Astrocyte of the cerebellum (primary cell): ENCODE results near the gene ZNF28.
"Not testable (repeated sequence)": the region's sequence is repeated elsewhere in the genome, so short reads cannot be mapped to it uniquely, and the experiment has no call there.

Source experiments
- DNase-seq: peaks from one replicate; pipeline ENCODE4 v3.0.0-alpha.2; 2011; ENCODE audit warnings: low read depth
- H3K4me3 ChIP-seq: 2 replicates; pipeline ENCODE4 v1.5.1; 2011; ENCODE audit warnings: mild to moderate bottlenecking, low read depth, low read length, moderate library complexity
- in situ Hi-C: cut with HindIII; loops from 2 replicates; pipeline ENCODE4 v1.10.0; 2017; ENCODE audit warnings: low sequenced_read_pairs
- TF ChIP-seq, protein P1 (sequence below): IDR thresholded peaks from 2 replicates; pipeline ENCODE4 v1.5.1; 2012; ENCODE audit warnings: low read length, low read depth, moderate library complexity, mild to moderate bottlenecking; ENCODE audit errors: missing control alignments

The ZNF28 gene

DNA sequence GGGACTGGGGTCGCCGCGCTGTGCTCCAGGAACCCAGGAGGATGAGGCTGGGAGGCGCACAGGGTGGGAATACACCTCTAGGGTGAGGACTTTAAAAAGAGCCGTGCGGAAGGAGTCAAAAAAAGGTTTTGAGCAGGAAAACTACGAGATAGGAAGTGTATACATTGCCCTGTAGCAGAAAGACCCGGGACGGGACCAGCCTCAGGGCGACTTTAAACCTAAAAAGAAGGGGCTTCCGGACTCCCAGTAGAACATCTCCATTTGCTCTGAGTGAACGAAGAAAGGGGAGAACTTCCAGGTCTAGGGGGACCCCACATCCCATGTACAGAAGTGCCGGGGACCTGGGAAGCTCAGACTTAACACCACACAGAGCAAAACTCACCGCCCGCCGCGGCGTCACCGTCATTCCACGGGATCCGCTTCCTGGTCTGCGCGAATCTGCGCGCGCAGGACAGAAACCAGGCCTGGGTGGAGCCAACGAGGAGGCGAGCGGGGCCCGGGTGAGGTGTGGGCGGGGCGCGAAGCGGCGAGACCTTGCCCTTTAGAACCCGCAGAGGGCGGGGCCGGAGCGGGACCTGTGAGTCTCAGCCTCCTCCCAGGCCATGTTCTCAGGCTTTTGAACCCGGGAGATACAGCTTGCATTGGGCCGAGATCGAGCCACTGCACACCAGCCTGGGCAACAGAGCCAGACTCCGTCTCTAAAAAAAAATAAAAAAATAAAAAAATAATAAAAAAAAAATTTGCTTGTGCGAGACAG lies at the start of gene ZNF28:
TSS of gene ZNF28 (minus strand) at position 430 of the 757 bp plus-strand sequence. CDS start 3,675 bp downstream, outside the sequence.
- in situ Hi-C loops, DNase-seq: not testable (repeated sequence)
- peak within 1 kb of the TSS; percentile 63 for H3K4me3 ChIP-seq

DNA sequence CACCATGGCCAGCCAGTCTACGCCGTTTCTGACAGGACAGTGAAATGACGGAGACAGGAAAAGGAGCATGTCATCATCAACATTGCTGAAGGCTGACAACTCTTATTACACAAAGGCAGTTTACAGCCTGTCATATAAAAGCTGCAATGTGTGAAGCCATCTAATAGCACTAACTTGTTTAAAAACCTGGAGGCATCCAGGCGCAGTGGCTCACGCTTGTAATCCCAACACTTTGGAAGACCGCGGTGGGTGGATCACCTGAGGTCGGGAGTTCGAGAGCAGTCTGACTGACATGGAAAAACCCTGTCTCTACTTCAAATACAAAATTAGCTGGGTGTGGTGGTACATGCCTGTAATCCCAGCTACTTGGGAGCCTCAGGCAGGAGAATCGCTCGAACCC lies 46.6 kb upstream of the ZNF28 start:
- in situ Hi-C loops, DNase-seq, H3K4me3 ChIP-seq: not testable (repeated sequence)

DNA sequence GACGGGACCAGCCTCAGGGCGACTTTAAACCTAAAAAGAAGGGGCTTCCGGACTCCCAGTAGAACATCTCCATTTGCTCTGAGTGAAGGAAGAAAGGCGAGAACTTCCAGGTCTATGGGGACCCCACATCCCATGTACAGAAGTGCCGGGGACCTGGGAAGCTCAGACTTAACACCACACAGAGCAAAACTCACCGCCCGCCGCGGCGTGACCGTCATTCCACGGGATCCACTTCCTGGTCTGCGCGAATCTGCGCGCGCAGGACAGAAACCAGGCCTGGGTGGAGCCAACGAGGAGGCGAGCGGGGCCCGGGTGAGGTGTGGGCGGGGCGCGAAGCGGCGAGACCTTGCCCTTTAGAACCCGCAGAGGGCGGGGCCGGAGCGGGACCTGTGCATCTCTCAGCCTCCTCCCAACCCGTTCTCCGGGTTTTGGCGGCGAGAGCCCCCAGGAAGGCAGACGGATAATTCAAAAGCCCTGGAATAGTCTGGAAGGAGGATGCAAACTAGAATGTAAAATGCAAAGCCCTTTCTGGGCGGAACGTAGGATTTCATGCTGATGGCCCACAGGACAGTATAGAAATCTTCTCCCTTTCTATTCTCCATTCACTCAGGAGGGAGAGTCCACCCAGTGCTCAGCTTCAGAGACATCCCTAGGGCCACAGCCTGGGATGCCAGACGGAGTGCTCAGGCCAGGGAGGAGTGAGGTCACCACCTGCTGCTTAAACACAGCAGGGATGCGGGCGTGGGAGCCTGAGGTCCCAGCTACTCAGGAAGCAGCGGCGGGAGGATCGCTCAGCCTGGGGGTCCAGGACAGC lies 36.2 kb upstream of the ZNF28 start, which contains the start of gene ZNF468:
TSS of gene ZNF468 (minus strand) at position 242 of the 814 bp plus-strand sequence. CDS start 3,347 bp downstream, outside the sequence.
- peak within 1 kb of the TSS; percentile 68 for H3K4me3 ChIP-seq
- in situ Hi-C loops: not testable (repeated sequence)
- DNase-seq: peak; percentile 15

DNA sequence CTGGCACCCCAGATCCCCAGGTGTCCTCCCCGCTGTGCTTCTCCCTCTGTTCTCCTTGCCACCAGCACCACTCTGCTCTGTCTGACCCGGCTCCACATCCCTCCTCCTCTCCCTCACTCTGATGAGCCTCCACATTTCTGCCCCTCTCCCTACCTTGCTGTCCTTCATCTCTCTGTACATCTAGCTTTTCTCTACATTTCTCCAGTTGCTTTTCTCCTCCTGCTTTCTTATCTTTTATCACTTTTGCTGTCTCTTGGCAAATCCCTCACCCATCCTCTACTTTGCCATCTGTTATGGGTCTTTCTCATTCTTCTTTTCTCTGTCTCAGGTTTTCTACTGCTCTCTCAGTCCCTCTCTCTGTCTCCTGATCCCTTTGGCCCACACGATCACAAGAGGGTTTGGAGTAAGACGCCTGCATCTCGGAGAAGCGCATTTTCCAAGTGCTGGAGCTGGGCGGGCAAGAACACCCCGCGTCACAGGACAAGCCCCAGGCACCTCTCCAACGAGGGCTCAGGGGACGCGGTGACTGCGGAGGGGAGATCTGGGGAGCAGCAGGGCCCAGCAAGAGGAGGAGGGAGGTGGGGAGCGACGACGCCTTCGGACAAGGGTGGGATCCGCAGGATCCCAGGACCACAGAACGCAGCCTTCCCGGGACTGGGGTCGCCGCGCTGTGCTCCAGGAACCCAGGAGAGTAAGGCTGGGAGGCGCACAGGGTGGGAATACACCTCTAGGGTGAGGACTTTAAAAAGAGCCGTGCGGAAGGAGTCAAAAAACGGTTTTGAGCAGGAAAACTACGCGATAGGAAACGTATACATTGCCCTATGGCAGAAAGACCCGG lies 35.3 kb upstream of the ZNF28 start:
- DNase-seq, in situ Hi-C loops: not testable (repeated sequence)
- peak overlapping the region; percentile 68 for H3K4me3 ChIP-seq

DNA sequence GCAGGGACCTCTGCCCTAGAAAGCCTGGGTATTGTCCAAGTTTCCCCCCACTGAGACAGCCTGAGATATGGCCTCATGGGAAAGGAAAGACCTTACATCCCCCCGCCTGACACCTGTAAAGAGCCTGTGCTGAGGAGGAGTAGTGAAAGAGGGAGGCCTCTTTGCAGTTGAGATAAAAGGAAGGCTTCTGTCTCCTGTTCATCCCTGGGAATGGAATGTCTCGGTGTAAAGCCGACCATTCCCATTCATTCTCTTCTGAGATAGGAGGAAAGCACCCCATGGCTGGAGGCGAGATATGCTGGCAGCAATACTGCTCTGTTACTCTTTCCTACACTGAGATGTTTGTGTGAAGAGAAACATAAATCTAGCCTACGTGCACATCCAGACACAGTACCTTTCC lies 25.9 kb upstream of the ZNF28 start:
- in situ Hi-C loops, DNase-seq, H3K4me3 ChIP-seq: not testable (repeated sequence)

DNA sequence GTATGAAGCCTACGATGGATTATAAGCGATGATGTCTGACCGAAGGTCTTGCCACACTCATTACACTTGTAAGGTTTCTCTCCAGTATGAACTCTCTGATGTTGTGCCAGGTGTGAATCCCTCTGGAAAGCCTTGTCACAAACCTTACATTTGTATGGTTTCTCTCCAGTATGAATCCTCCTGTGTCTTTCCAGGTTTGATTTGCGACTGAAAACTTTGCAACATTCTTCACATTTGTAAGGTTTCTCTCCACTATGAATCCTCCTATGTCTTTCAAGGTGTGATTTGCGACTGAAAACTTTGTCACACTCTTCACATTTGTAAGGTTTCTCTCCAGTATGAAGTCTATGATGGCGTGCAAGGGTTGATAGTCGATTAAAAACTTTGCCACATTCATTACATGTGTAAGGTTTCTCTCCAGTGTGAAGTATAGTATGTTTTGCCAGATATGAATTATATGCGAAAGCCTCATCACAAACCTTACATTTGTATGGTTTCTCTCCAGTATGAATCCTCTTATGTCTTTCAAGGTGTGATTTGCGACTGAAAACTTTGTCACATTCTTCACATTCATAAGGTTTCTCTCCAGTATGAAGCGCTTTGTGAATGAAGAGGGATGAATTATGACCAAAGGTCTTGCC lies 19.5 kb upstream of the ZNF28 start:
- DNase-seq, H3K4me3 ChIP-seq, in situ Hi-C loops: not testable (repeated sequence)

DNA sequence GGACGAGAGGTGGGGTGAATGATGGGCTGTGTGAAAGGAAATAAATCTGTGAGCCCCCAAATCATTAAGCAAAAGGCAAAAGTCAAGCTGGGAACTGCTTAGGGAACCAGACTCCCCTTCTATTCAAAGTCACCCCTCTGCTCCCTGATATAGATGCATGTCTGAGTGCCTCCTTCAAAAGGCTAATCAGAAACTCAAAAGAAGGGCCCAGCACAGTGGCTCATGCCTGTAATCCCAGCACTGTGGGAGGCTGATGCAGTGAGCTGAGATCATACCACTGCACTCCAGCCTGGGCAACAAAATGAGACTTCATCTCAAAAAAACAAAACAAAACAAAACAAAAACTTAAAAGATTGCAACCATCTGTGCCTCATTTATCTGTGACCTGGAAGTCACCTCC lies 12.9 kb upstream of the ZNF28 start:
- H3K4me3 ChIP-seq, in situ Hi-C loops, DNase-seq: not testable (repeated sequence)

DNA sequence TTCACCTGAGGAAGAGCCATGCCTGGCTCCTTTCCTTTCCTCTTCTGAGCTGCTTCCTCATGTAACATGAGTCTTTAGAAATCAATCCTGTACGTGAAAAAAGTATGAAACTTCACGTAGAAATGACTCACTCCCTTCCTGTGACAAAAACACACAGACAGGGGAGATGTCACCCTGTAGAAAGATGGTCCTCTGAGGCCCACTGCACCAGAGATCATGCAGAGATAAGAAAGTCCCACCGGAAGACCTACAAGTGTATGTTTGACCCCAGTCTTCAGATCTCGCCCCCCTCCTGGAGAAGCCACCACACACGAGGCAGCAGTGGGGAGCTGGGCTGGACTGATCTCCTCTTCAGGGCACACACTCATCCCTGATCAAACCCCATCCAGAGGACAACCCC lies 12.1 kb upstream of the ZNF28 start:
- DNase-seq, in situ Hi-C loops, H3K4me3 ChIP-seq: not testable (repeated sequence)

DNA sequence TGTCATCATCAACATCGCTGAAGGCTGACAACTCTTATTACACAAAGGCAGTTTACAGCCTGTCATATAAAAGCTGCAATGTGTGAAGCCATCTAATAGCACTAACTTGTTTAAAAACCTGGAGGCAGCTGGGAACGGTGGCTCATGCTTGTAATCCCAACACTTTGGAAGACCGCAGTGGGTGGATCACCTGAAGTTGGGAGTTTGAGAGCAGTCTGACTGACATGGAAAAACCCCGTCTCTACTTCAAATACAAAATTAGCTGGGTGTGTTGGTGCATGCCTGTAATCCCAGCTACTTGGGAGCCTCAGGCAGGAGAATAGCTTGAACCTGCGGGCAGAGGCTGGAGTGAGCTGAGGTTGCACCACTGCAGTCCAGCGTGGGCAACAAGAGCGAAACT lies 8.4 kb upstream of the ZNF28 start:
- DNase-seq, in situ Hi-C loops, H3K4me3 ChIP-seq: not testable (repeated sequence)

DNA sequence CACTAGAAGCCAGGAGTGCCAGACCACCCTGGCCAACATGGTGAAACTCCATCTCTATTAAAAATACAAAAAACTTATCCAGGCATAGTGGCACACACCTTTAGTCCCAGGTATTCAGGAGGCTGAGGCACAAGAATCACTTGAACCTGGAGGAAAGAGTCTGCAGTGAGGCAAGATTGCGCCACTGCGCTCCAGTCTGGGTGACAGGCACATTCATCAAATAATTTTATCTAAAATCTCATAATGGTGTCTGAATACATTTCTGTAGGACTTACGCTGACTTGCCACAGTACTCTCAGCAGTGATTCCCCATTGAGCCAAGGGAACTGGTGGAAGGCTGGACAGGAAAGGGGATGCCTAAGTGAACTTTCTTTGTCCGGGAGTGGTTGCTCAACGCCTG lies 4.3 kb upstream of the ZNF28 start:
- TF ChIP-seq, protein P1, sequence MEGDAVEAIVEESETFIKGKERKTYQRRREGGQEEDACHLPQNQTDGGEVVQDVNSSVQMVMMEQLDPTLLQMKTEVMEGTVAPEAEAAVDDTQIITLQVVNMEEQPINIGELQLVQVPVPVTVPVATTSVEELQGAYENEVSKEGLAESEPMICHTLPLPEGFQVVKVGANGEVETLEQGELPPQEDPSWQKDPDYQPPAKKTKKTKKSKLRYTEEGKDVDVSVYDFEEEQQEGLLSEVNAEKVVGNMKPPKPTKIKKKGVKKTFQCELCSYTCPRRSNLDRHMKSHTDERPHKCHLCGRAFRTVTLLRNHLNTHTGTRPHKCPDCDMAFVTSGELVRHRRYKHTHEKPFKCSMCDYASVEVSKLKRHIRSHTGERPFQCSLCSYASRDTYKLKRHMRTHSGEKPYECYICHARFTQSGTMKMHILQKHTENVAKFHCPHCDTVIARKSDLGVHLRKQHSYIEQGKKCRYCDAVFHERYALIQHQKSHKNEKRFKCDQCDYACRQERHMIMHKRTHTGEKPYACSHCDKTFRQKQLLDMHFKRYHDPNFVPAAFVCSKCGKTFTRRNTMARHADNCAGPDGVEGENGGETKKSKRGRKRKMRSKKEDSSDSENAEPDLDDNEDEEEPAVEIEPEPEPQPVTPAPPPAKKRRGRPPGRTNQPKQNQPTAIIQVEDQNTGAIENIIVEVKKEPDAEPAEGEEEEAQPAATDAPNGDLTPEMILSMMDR: no peak
- no peak for DNase-seq
- in situ Hi-C loops: no loop called here

DNA sequence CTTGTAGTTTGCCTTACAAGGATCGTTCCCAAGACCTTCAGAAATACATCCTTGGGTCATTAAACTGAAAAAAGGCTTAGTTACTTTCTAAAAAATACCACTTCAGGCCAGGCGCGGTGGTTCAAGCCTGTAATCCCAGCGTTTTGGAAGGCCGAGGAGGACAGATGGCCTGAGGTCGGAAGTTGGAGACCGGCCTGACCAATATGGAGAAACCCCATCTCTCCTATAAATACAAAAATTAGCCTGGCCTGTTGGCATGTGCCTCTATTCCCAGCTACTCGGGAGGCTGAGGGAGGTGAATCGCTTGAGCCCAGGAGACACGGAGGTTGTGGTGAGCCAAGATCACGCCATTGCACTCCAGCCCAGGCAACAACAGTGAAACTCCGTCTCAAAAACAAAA lies 2.2 kb upstream of the ZNF28 start:
- in situ Hi-C loops: no loop called here
- DNase-seq: no peak
- H3K4me3 ChIP-seq: no peak overlapping the region
- TF ChIP-seq, protein P1: no peak

More for the DNA sequence above, 4.3 kb upstream of the ZNF28 start:
- no peak overlapping the region for H3K4me3 ChIP-seq

DNA sequence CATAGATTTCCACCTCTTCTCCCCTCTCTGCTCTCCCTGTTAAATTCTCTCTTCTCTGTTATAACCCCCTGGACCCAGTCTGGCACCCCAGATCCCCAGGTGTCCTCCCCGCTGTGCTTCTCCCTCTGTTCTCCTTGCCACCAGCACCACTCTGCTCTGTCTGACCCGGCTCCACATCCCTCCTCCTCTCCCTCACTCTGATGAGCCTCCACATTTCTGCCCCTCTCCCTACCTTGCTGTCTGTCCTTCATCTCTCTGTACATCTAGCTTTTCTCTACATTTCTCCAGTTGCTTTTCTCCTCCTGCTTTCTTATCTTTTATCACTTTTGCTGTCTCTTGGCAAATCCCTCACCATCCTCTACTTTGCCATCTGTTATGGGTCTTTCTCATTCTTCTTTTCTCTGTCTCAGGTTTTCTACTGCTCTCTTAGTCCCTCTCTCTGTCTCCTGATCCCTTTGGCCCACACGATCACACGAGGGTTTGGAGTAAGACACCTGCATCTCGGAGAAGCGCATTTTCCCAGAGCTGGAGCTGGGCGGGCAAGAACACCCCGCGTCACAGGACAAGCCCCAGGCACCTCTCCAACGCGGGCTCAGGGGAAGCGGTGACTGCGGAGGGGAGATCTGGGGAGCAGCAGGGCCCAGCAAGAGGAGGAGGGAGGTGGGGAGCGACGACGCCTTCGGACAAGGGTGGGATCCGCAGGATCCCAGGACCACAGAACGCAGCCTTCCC lies 795 bp downstream of the ZNF28 start:
- in situ Hi-C loops, DNase-seq: not testable (repeated sequence)
- peak overlapping the region; percentile 63 for H3K4me3 ChIP-seq
